Measurements from ENCODE around the gene TMEM87A.

DNA sequence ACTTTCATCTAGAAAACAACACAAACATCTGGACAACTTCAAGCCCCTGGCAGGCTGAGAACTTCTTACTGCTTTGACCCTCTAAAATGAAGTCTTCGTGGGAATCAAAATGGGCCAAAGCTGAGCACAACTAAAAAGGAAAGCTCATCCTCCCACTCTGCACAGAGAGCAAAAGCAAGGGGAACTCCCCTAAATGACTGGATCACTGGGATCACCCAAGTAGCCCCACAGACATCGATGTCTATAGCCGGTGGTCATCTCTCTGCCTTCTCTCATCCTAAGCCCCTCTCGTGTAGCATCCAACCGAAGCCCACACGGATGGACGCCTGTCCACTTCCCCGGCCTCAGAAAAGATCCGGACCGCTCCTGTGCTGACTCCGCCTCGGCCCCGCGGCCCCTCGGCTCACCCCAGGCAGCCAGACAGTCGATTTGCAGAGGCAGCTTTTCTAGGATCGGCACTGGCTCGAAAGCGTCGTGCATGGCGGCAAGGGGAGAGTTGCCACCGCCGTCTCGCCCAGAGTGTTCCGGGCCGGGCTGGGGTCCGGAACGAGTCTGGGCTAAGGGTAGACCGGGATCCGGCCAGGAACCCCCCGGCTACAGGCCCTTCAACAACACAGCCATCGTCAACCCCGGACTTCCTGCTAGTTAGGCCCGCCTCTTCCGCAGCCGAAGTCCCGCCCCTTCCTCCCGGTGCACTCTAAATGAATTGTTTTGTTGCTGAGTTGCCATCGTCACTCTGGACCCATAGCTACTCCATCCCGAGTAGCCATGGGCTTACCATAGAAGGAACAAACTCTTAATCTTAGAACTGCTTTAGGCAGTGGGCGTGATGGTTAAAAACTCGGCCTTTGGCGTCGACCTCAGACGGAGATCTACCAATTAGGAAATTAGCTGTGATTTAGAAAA, 65.3 kb downstream of the TMEM87A start, which contains the start of gene VPS39:
- TF ChIP-seq POLR2AphosphoS5 (IDR thresholded peaks at IDR 0.05): peak; percentile 49 to 81 (median 70)
- TF ChIP-seq, protein P1, sequence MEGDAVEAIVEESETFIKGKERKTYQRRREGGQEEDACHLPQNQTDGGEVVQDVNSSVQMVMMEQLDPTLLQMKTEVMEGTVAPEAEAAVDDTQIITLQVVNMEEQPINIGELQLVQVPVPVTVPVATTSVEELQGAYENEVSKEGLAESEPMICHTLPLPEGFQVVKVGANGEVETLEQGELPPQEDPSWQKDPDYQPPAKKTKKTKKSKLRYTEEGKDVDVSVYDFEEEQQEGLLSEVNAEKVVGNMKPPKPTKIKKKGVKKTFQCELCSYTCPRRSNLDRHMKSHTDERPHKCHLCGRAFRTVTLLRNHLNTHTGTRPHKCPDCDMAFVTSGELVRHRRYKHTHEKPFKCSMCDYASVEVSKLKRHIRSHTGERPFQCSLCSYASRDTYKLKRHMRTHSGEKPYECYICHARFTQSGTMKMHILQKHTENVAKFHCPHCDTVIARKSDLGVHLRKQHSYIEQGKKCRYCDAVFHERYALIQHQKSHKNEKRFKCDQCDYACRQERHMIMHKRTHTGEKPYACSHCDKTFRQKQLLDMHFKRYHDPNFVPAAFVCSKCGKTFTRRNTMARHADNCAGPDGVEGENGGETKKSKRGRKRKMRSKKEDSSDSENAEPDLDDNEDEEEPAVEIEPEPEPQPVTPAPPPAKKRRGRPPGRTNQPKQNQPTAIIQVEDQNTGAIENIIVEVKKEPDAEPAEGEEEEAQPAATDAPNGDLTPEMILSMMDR (IDR thresholded peaks at IDR 0.05): no peak
